HG02840 (cell line): ENCODE results near the gene GABRD.

Source experiments
- ATAC-seq: cut with Tn5 transposase; IDR thresholded peaks from one replicate; pipeline ENCODE4 v1.9.1; 2021; ENCODE audit warnings: mild to moderate bottlenecking, moderate library complexity, moderate number of reproducible peaks; ENCODE audit not compliant: unreplicated experiment, low FRiP score

The GABRD gene

DNA sequence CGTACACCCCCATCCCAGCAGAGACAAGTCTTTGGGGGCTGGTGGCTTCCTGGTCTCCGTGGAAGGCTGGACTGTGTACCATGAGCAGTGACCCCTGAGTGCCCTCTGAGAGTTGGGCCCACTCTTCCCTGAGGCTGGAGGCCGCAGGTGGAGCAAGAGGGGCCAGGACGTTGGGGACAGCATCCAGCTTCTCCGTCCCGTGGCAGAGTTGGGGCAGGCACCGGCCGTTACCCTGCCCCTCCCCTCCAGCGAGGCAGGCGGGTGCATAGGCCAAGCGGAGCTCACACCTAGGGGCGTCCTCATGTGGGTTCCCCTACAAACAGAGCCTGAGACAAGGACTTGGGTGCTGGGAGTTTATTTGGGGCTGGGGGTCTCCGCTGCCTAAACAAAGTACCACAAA lies 14.0 kb downstream of the GABRD start:
- no peak for ATAC-seq

DNA sequence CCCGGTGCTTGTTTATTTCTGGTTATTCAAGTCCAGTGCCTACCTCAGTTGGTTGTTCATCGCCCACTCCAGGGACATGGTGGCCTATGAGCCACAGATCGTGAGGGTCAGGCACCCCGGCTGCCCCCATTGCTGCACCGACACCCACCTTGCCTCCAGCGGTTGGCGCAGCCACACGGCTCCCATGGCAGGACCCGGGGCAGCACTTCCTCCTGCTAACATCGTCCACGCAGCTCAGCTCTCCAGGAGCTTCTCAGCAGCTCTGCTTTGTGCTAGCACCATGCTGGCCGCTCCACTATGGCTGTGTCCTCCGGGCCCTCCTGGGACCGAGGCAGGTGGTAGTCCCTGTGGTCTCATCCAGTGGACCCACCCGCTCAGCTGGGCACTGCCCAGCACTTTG lies 17.1 kb downstream of the GABRD start:
- ATAC-seq: no peak

DNA sequence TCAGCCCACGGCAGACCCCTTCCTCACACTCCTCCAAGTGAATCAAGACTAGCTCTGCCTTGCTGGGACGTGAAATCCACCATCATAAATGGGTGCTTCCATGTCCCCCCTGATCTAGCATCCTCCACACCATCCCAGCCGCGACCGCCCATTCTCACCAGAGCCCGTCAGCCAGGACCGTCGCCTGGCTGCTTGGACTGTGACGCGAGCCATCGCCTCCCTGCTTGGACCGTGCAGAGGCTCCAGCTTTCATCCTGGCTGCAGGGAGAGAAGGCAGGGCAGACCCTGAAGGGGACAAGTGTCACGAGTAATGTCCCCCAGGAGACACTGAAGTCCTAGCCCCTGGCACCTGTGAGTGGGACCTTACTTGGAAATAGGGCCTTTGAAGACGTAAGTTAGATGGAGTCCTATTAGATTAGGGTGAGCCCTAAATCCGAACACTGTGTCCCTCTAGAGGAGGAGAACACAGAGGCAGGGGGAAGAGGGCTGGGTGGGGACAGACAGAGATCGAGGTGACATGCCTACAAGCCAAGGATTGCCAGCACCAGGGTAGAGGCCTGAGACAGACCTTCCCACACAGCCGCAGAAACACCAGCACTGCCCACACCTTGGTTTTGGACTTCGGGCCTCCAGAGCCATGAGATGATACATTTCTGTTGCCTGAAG lies 18.3 kb downstream of the GABRD start:
- ATAC-seq: no peak

DNA sequence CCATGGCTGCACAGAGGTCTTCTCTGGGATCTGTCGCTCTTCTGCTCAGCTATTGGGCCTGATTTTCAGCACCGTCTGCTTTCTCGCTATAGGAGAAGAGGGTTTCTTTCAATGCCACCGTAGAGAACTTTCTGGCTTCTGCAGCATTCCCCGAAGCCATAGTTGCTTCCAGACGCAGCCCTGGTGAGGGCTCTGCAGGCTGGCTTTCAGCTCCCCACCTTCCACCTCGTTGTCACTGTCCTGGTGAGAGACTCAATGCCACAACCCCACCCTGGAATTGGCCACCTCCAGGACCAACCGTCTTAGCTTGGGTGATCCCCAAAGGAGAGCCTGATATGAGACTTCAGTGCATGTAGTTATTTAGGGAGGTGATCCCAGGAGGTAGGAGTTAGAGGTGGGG lies 19.1 kb downstream of the GABRD start:
- ATAC-seq: no peak

DNA sequence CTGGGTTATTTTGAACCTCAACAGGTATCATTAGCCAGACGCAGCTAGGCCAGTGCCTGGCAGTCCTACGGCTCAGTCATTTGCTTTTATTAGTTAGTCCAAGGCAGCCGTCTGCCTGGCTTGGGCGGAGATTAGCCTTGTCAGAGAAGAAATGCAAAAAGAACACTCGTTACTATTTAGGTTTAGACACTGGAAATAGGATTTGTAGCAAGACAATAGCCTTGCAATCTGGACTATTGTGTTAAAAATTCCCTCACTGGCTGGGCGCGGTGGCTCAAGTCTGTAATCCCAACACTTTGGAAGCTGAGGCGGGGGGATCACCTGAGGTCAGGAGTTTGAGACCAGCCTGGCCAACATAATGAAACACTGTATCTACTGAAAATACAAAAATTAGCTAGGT lies 20.1 kb downstream of the GABRD start:
- no peak for ATAC-seq

DNA sequence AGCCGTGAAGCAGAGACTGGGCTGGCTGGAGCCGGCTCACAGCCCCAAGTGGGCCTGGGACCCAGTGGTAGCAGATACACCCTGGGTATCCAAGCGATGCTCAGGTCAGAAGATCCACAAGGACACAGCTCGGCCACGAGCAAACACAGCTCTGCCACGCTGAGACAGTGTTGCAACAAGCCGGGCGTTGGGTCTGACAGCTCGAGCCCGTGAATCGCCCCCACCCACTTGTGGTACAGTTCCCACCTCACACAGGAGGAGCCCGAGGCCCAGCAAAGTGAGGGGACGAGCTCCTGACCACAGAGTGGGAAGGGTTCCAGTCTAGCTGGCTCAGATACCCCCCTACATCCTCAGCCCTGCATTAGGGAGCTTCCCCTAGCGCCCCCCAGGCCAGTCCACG lies 22.2 kb downstream of the GABRD start:
- ATAC-seq: no peak

DNA sequence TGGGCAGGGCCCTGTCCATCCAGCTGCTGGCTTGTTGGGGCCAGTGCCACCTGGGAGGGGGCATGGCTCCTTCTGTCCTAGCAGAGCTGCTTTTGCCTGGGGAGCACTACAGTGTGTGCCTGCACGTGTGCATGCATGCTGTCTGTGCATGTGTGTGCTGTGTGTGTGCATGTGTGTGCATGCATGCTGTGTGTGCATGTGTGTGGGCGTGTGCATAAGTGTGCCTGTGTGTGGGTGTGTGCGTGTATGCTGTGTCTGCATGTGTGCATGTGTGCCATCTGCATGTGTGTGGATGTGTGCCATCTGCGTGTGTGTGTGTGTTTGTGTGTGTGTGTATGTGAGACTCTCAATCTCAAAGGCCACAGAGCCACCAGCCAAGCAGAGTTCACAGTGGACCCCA lies 22.7 kb downstream of the GABRD start:
- no peak for ATAC-seq

DNA sequence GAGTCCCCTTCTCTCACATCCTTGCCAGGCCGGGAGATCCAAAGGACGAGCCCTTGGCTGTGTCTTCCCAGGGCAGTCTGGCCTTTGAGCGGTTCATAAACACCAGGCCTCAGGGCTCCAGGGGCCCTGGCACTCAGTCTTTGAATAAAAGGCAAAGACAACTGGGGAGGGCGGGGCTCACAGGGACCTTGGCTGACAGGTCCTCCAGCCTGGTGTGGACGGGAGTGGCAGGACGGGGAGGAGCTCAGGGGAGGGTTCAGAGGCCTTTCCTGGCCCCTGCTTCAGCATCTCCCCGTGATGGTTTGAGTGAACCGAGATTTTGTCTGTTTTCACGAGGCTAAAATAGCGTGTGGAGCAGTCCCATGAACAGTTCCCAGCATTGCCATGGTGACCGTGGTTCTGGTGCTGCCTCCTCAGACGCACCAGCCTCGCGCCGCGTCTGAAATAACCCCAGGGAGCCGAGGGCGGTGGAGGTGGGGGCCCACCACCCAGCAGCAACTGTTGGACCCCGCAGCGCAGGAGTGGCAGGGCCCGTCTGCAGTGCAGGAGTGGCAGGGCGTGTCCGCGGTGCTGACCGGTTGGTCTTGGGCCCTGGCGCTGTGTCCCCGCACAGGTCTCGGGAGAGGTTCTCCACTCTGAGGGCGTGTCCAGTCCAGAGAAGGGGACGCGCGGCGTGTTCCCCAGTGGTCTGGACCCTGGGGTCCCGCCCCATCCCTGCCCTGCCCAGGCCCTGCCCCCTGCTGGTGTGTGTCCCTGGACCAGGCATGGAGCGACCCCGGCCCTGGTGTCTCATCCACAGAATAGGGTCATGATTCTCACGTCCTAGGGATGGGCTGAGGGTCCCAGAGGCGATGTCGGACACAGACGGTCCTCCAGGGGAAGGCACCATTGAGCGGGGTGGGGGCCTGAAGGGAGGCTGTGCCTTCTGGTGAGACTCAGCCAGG lies 24.0 kb downstream of the GABRD start:
- no peak for ATAC-seq

DNA sequence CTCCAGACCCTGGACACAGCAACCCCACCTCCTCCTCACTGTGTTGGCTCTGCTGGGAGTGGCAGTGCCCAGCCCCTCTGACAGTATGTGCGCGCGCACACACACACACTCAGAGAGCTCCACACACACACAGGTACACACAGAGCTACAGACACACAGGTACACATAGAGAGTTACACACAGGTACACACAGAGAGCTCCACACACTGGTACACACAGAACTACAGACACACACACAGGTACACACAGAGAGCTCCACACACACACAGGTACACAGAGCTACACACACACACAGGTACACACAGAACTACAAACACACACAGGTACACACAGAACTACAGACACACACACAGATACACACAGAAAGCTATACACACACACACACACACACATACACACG lies 24.7 kb downstream of the GABRD start:
- no peak for ATAC-seq

DNA sequence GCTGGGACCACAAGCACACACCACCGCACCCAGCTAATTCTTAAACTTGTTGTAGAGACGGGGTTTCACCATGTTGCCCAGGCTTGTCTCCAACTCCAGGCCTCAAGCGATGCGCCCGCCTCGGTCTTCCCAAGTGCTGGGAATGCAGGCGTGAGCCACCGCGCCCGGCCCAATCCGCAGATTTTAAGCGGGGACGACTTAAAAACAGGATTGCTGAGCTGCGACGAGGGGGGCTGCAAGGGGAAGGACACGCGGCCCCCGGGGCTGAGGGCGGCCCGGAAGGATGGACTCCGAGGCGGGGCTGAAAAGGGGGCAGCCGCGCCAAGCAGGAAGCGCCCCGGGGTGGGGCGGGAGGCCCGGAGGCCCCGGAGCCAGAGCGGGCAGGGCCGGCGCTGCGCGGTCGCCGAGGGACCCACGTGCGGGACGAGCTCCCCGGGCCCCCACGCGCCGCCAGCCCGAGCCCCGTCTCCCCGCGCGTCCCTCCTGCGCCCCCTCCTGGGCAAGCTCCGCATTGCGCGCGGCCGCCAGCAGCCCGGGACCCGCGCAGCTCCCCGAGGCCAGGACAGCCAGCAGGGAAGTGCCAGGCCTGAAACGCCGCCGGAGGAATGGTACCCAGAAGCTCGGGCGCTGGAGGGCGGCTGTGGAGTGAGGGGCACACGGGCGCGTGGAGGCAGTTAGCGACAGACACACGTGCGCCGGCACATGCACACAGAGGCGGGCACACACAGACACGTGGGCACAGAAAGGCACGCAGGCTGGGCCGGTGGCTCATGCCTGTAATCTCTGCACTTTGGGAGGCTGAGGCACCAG lies 25.6 kb downstream of the GABRD start:
- no peak for ATAC-seq

DNA sequence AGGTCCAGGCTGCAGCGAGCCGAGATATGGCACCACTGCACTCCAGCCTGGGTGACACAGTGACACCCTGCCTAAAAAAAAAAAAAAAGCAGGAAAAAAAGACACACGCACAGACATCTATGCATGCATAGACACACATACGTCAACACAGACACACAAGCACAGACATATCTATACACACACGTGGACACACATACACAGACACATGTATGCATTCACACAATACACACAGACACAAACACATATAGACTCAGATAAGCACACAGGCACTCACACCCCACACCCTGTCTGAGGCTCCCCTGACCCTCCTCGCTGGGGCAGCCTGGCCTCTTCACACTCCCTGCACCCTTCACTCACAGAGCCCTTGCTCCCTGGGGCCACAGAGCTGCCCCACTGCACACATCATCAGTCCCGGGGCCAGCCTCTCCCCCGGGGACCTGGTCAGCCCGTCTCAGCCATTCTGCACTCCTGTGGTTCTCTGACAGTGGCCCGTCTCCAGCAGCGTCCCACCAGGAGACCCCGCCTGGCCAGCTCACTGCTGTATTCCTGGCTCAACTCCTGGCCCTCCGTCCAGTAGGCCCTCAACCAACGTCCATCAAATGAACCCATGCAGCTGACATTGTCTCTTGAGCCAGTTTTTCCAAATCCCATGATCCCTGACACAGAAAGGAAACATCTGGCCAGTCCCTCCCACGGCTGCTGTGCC lies 26.5 kb downstream of the GABRD start:
- no peak for ATAC-seq

DNA sequence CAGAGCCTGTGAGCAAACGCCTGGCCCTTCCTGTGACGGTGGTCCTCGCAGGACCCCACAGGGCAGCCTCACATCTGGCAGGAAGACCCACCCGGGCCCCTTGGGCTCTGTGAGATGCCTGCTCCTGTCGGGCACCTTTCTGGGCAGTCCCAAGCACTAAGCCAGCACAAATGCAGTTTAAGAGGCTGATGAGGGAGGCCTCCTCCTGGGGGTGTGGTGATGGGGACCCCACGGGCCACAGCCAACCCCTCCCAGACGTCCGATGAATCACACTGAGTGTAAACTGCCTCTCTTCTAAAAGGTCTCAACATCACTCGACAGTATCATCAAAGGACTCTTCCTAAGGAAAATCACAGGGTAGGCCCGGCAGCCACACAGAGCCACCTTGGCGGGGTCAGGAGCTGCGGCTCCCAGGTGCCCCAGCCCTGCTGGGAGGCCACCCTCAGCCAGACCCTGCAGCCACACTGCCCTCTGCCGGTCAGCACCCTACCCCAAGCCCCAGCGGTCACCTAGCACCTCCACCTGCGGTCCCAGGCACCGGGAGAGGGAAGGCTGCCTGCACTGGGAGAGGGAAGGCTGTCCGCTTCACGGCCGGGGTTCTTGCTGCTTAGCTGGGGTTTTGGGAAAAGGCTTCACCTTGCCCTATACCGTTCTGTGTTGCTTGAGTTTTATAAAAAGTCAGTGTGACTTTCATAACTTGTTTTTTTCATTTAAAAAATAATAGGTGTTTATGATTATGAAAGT lies 27.2 kb downstream of the GABRD start:
- no peak for ATAC-seq

DNA sequence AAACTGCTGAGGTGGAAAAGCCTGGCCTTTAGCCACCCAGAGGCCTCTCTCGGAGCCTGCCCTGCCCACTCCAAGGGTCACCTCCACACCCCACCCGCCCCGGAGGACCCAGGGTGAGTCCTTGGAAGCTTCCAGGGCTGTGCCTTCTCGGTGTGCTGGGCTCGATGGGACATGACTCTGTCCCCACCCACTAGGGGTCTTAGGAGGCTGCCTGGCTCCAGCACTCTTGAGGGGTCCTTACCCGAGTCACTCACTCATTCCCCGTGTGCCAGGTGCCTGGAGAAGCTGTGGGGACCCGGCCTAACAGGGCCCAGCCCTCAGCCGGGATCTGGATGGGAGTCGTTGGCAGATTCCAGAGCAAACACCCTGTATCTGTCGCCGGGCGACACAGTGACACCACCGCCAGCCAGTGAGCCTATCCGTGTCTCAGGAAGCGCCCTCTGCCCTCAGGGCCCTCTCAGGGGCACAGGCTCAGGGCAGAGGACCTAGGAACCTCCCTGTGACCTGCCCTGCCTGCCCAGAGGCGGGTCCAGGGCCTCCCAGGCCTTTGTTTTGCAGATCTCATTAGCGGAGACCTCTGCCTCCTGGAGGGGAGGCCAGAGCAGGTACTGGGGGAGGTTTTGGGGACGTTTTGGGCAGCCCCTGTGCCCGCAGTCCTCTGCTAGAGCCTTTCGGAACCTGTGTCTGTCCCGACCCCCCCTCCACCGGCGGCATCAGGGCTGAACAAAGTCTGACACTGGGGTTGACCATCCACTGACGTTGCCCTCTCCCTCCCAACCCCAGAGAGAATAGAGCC lies 28.0 kb downstream of the GABRD start:
- no peak for ATAC-seq

DNA sequence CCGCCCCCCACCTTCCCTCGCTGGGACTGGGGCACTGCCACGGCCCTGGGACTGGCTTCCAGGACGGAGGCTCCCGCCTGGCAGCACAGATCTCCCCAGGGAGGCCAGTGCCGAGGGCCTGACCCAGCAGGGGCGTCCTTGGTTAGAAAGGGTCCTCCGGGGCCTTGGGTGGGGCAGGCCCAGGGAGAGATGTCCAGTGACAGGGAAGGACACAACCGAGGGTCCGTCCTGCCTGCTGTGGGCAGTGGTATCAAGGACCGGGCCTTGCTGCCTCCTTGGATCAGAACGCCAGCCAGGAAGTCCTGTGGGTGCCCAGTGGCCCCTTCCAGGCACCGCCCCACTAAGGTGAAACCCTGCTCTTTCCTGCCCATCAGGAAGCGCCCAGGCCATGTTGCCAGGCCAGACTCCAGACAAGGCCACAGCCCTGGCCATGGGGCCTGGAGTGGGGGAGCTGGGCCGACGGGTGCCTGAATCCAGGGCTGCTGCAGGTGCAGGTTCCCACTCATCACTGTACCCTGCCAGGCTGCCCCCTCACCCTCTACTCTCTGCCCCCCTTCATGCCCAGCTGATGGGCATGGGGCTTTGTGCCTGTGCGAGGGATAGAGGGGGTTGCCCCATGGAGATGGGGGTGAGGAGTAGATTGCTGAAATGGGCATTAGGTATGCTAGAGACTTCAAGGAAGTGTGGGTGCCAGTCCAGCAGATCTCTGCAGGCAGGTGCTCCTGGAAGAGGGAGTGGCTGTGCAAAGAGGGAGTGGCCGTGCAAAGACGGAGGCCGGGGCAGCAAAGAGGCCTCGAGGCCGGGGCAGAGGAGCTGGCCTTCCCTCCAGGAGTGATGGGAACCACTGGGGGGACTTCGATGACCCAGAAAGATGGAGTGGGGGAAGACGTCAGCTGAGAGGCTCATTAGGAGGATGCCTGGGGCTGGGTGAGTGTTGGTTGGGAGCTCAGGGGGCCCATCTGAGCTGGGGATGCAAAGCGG lies 28.9 kb downstream of the GABRD start:
- ATAC-seq: no peak

DNA sequence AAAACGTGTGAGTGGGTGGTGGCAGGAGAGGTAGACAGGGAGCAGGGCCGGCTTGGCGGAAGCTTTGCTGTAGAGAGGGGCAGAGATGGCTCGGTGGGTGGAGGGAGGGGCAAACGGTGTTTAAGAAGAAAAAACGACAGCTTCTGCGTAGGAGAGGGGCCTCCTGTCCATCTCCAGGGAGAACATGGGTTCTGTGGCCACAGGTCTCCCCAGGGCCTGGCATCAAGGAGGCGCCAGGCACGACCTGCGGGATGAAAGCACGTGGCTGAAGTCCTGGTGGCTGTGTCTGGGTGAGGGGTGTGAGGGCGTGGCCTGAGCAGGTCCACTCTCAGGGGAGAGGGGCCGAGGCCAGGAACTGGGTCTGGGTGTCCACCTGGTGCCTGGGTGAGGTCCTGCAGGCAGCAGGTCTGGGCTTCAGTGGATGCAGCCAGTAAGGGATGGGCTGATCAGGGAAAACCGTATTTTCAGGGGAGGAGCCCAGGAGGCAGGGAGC lies 30.1 kb downstream of the GABRD start:
- no peak for ATAC-seq

DNA sequence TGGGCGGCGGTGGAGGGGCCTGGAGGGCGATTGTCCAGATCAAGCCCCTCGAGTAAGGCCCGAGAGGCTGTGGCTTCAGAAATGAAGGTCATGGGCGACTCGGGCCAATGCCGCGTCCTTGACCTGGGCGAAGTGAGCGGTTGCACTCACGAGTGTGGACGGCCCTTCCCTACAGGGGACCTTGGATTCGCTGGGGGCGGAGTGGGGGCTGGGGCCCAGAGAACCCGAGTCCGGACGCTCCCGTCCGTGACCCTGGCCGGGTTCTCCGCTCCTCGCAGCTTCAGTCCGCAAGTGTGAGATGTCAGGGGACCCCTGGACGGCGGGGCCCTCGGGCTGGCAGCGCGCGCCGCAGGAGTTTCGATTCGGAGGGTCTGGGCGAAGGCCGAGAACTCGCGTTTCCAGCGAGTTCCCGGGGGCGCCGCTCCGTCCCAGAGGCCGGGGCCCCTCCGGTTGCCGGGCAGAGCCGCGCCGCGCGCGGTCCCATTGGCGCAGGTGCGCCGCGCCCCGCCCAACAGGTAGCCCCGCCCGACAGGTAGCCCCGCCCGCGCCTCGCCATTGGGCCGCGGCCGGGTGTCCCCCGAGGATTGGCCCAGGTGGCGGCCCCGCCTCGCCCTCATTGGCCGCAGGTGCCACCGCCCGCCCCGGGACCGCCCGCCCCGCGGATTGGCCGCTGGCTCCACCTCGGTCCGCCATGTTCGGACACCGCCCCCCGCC lies 30.7 kb downstream of the GABRD start, which contains the start of gene PRKCZ:
TSS of gene PRKCZ (plus strand) at position 694 of the 714 bp plus-strand sequence. CDS start 220 bp downstream, outside the sequence.
- ATAC-seq: no peak

DNA sequence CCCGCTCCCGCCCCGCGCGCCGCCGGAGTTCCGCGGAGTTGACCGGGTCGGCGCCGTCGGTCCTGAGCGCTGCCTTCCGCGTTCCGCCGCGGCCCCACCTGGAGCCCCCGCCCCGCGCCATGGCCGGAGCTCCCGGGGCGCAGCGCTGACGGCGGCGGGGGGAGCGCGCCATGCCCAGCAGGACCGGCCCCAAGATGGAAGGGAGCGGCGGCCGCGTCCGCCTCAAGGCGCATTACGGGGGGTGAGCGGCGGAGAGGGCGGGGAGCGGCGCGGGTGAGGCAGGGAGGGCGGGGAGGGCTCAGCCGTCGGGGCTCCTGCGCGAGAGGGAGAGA lies 31.3 kb downstream of the GABRD start:
- no peak for ATAC-seq
